Neural progenitor cell (in vitro differentiated cells): Measurements from ENCODE around the gene GXYLT2. TPM values are rescaled to one million over a fixed set of nuclear protein-coding genes. Genes with fewer than 3 reads are reported as not detected.

Experiments
- DNase-seq: peaks from one replicate; pipeline ENCODE4 v3.0.0-alpha.2; 2016; ENCODE audit warnings: low spot score
- H2AFZ ChIP-seq: fragments of 200-600 bp; sonication (generic); replicated peaks from 2 replicates; pipeline ENCODE4 v1.6.1; 2016; ENCODE audit warnings: antibody characterized with exemption
- H3F3A ChIP-seq: fragments of 200-600 bp; sonication (generic); 2 replicates; pipeline ENCODE4 v1.6.1; 2016; ENCODE audit warnings: antibody characterized with exemption, low read depth
- H3K27ac ChIP-seq: fragments of 200-600 bp; sonication (generic); 2 replicates; pipeline ENCODE4 v1.5.1; 2016; ENCODE audit warnings: mild to moderate bottlenecking
- H3K27me3 ChIP-seq: fragments of 200-600 bp; sonication (generic); 2 replicates; pipeline ENCODE4 v1.6.1; 2016; ENCODE audit warnings: mild to moderate bottlenecking, moderate library complexity
- H3K36me3 ChIP-seq: fragments of 200-600 bp; sonication (generic); 2 replicates; pipeline ENCODE4 v1.5.1; 2016
- H3K4me1 ChIP-seq: fragments of 200-600 bp; sonication (generic); 2 replicates; pipeline ENCODE4 v1.6.1; 2016; ENCODE audit warnings: mixed run types
- H3K4me2 ChIP-seq: fragments of 200-600 bp; sonication (generic); 2 replicates; pipeline ENCODE4 v1.6.1; 2016
- H3K4me3 ChIP-seq: fragments of 200-600 bp; sonication (generic); 2 replicates; pipeline ENCODE4 v1.5.1; 2016
- H3K79me2 ChIP-seq: fragments of 200-600 bp; sonication (generic); 2 replicates; pipeline ENCODE4 v1.6.1; 2016; ENCODE audit warnings: low read depth
- H3K9ac ChIP-seq: fragments of 200-600 bp; sonication (generic); 2 replicates; pipeline ENCODE4 v1.6.1; 2016
- H3K9me3 ChIP-seq: fragments of 200-600 bp; sonication (generic); 2 replicates; pipeline ENCODE4 v1.5.1; 2016; ENCODE audit warnings: low read depth
- H4K20me1 ChIP-seq: fragments of 200-600 bp; sonication (generic); 2 replicates; pipeline ENCODE4 v1.6.1; 2016; ENCODE audit warnings: low read depth
- H3K27ac Mint-ChIP-seq: 3 replicates; pipeline ENCODE4 v1.8.0; 2021; ENCODE audit warnings: mixed read lengths
- H3K27me3 Mint-ChIP-seq: 2 replicates; pipeline ENCODE4 v1.8.0; 2022; ENCODE audit warnings: low read depth, mild to moderate bottlenecking, inconsistent platforms, moderate library complexity, mixed read lengths; ENCODE audit not compliant: insufficient read depth
- H3K36me3 Mint-ChIP-seq: 3 replicates; pipeline ENCODE4 v1.8.0; 2021; ENCODE audit warnings: mixed read lengths
- H3K4me1 Mint-ChIP-seq: 3 replicates; pipeline ENCODE4 v1.8.0; 2021; ENCODE audit warnings: mixed read lengths
- H3K4me3 Mint-ChIP-seq: 3 replicates; pipeline ENCODE4 v1.8.0; 2021; ENCODE audit warnings: mild to moderate bottlenecking, moderate library complexity, mixed read lengths
- H3K9me3 Mint-ChIP-seq: 3 replicates; pipeline ENCODE4 v1.8.0; 2020; ENCODE audit warnings: mixed read lengths
- CTCF ChIP-seq: fragments of 200-600 bp; sonication (generic); IDR thresholded peaks from 2 replicates; pipeline ENCODE4 v1.5.1; 2017; ENCODE audit warnings: antibody characterized with exemption, mild to moderate bottlenecking
- EZH2 ChIP-seq: fragments of 200-600 bp; sonication (generic); IDR thresholded peaks from 2 replicates; pipeline ENCODE4 v1.6.1; 2017; ENCODE audit warnings: antibody characterized with exemption, mild to moderate bottlenecking, moderate library complexity
- EZH2phosphoT487 ChIP-seq: fragments of 200-600 bp; sonication (generic); IDR thresholded peaks from 2 replicates; pipeline ENCODE4 v1.6.1; 2017; ENCODE audit warnings: antibody characterized with exemption
- total RNA-seq: library from RNA; depleted of rRNA; stranded (reverse); fragments of >200 nt; gene quantifications from 2 replicates; pipeline ENCODE4 v1.2.3, GENCODE V29; 2015; ENCODE audit warnings: low replicate concordance

Gene GXYLT2
- total RNA-seq, 1 donor from 2014 or later, result 3.6 TPM

- H3K4me1 ChIP-seq, result peaks cover 21% of the 10 kb centered on the region
- peaks cover 70% of the 10 kb centered on the region for H3K27me3 Mint-ChIP-seq
- peaks cover 2% of the 10 kb centered on the region for H3F3A ChIP-seq
- no peak overlapping the region for H3K4me2 ChIP-seq
- H2AFZ ChIP-seq, result no peak overlapping the region
- peaks cover 6% of the 10 kb centered on the region for H4K20me1 ChIP-seq
- no peak overlapping the region for H3K4me3 ChIP-seq
- H3K27ac ChIP-seq, result no peak overlapping the region
- no peaks in the 10 kb centered on the region for H3K36me3 ChIP-seq
- peaks cover 39% of the 10 kb centered on the region for H3K27me3 ChIP-seq
- no peak overlapping the region for H3K4me3 Mint-ChIP-seq
- H3K9me3 ChIP-seq, result no peaks in the 10 kb centered on the region
- no peak for DNase-seq
- H3K79me2 ChIP-seq, result no peaks in the 10 kb centered on the region
- H3K9me3 Mint-ChIP-seq, result no peaks in the 10 kb centered on the region
- peaks cover 15% of the 10 kb centered on the region for H3K4me1 Mint-ChIP-seq
- no peak overlapping the region for H3K9ac ChIP-seq
- no peaks in the 10 kb centered on the region for H3K36me3 Mint-ChIP-seq
- no peak for TF ChIP-seq EZH2phosphoT487
- no peak for TF ChIP-seq EZH2
- no peak for TF ChIP-seq CTCF
- H3K27ac Mint-ChIP-seq, result no peak overlapping the region
Measured at GRCh38 chr3:72894976-72895552, 7.2 kb downstream of the GXYLT2 start.

GRCh38 chr3:72896996-72897757 lies 9.3 kb downstream of the GXYLT2 start:
- no peak overlapping the region for H2AFZ ChIP-seq
- H3K9me3 Mint-ChIP-seq, result peaks cover 2% of the 10 kb centered on the region
- H3F3A ChIP-seq, result no peaks in the 10 kb centered on the region
- no peak overlapping the region for H3K4me3 Mint-ChIP-seq
- H3K9ac ChIP-seq, result no peak overlapping the region
- no peak overlapping the region for H3K4me2 ChIP-seq
- no peak overlapping the region for H3K27ac Mint-ChIP-seq
- H3K36me3 ChIP-seq, result no peaks in the 10 kb centered on the region
- H3K9me3 ChIP-seq, result no peaks in the 10 kb centered on the region
- peaks cover 18% of the 10 kb centered on the region for H3K27me3 ChIP-seq
- no peaks in the 10 kb centered on the region for H3K79me2 ChIP-seq
- TF ChIP-seq CTCF, result no peak
- TF ChIP-seq EZH2phosphoT487, result no peak
- no peak for TF ChIP-seq EZH2
- peaks cover 54% of the 10 kb centered on the region for H3K27me3 Mint-ChIP-seq
- no peak overlapping the region for H3K4me3 ChIP-seq
- DNase-seq, result no peak
- H4K20me1 ChIP-seq, result no peaks in the 10 kb centered on the region
- peaks cover 2% of the 10 kb centered on the region for H3K4me1 Mint-ChIP-seq
- no peaks in the 10 kb centered on the region for H3K36me3 Mint-ChIP-seq
- peaks cover 1% of the 10 kb centered on the region for H3K4me1 ChIP-seq
- no peak overlapping the region for H3K27ac ChIP-seq

GRCh38 chr3:72897758-72898007 lies 9.8 kb downstream of the GXYLT2 start:
- Histone ChIP-seq H3K79me2 (no peaks in the 10 kb centered on the region), H3K4me2 (no peak overlapping the region), H3K27me3 (peaks cover 13% of the 10 kb centered on the region), H4K20me1 (no peaks in the 10 kb centered on the region), H3K9me3 (no peaks in the 10 kb centered on the region), H2AFZ (no peak overlapping the region), H3F3A (no peaks in the 10 kb centered on the region), H3K27ac (no peak overlapping the region), H3K4me3 (no peak overlapping the region), H3K4me1 (no peaks in the 10 kb centered on the region), H3K36me3 (no peaks in the 10 kb centered on the region), H3K9ac (no peak overlapping the region)
- no peak for DNase-seq
- Mint-ChIP-seq H3K4me1 (no peaks in the 10 kb centered on the region), H3K9me3 (peaks cover 2% of the 10 kb centered on the region), H3K4me3 (no peak overlapping the region), H3K27ac (no peak overlapping the region), H3K36me3 (no peaks in the 10 kb centered on the region), H3K27me3 (peaks cover 48% of the 10 kb centered on the region)
- TF ChIP-seq CTCF (no peak), EZH2phosphoT487 (no peak), EZH2 (no peak)
